Measurements from ENCODE around the gene ZNF343.

DNA sequence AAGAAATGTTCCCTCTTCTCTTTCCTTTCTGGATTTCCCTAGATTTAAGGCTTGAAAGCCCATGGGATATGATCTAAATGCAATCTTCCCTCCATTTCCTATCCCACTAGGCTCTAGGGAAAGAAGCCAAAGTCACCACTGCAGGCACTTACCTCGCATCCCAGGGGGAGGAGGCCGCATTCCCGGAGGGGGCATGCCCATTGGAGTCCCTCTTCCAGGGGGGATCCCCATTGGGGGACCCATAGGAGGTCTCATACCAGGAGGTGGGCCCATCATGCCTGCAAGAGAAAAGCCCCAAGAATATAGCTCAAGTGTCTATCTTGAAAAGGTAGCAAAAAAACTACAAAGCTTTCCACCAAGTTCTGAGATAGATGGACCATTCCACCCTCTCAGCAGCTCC is 46.2 kb downstream of the ZNF343 start:
- TF ChIP-seq, protein P1, sequence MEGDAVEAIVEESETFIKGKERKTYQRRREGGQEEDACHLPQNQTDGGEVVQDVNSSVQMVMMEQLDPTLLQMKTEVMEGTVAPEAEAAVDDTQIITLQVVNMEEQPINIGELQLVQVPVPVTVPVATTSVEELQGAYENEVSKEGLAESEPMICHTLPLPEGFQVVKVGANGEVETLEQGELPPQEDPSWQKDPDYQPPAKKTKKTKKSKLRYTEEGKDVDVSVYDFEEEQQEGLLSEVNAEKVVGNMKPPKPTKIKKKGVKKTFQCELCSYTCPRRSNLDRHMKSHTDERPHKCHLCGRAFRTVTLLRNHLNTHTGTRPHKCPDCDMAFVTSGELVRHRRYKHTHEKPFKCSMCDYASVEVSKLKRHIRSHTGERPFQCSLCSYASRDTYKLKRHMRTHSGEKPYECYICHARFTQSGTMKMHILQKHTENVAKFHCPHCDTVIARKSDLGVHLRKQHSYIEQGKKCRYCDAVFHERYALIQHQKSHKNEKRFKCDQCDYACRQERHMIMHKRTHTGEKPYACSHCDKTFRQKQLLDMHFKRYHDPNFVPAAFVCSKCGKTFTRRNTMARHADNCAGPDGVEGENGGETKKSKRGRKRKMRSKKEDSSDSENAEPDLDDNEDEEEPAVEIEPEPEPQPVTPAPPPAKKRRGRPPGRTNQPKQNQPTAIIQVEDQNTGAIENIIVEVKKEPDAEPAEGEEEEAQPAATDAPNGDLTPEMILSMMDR (conservative IDR thresholded peaks at IDR 0.05 in 1 of 2, IDR thresholded peaks at IDR 0.05 in 1 of 2; ENCODE audit: extremely low read depth in 1 of 2, insufficient read depth in 1 of 2, low read depth in 1 of 2, low read length in 2 of 2), result no peak
- TF ChIP-seq EZH2 (IDR thresholded peaks at IDR 0.05; ENCODE audit: borderline replicate concordance, low read length), result no peak

All from mammary epithelial cell (primary cell).